GM21619 (cell line): ENCODE measurements around the gene DHX40.
A peak's percentile ranks its signal among the peaks of the same experiment; 100 is the strongest.
"Not testable (repeated sequence)": the region's sequence is repeated elsewhere in the genome, so short reads cannot be mapped to it uniquely, and the experiment has no call there.

ENCODE experiments used
- ATAC-seq: cut with Tn5 transposase; IDR thresholded peaks from one replicate; pipeline ENCODE4 v1.9.1; 2021; ENCODE audit not compliant: unreplicated experiment

DHX40 gene

GRCh38 chr17:59558039-59558438, 7.4 kb upstream of the DHX40 start:
- no peak for ATAC-seq

GRCh38 chr17:59558953-59559352, 6.5 kb upstream of the DHX40 start:
- ATAC-seq = no peak

GRCh38 chr17:59561042-59561441, 4.4 kb upstream of the DHX40 start:
- ATAC-seq = no peak

- ATAC-seq = peak; percentile 43
Measured at GRCh38 chr17:59565959-59566324, 532 bp downstream of the DHX40 start.

GRCh38 chr17:59569151-59569550, 3.7 kb downstream of the DHX40 start:
- not testable (repeated sequence) for ATAC-seq

GRCh38 chr17:59572301-59572924, 7.0 kb downstream of the DHX40 start:
- no peak for ATAC-seq

GRCh38 chr17:59584168-59584567, 18.8 kb downstream of the DHX40 start:
- ATAC-seq = not testable (repeated sequence)

GRCh38 chr17:59600169-59600568, 34.8 kb downstream of the DHX40 start:
- ATAC-seq = no peak

GRCh38 chr17:59601130-59601529, 35.7 kb downstream of the DHX40 start:
- no peak for ATAC-seq

- no peak for ATAC-seq
Measured at GRCh38 chr17:59607061-59607460, 41.7 kb downstream of the DHX40 start.

- no peak for ATAC-seq
Measured at GRCh38 chr17:59607817-59608403, 42.5 kb downstream of the DHX40 start.

GRCh38 chr17:59611503-59611902, 46.1 kb downstream of the DHX40 start:
- no peak for ATAC-seq

- ATAC-seq = no peak
Measured at GRCh38 chr17:59616253-59616920, 51.0 kb downstream of the DHX40 start.

GRCh38 chr17:59617156-59617732, 51.8 kb downstream of the DHX40 start:
- no peak for ATAC-seq

GRCh38 chr17:59619035-59619297, 53.6 kb downstream of the DHX40 start:
- no peak for ATAC-seq

GRCh38 chr17:59619298-59620063, 54.1 kb downstream of the DHX40 start, which contains the start of gene CLTC:
CLTC (plus strand) TSS chr17:59619895; CDS start chr17:59620132, 237 bp downstream.
- peak; percentile 77 for ATAC-seq

GRCh38 chr17:59620064-59620359, 54.6 kb downstream of the DHX40 start:
- peak; percentile 2 for ATAC-seq

GRCh38 chr17:59620518-59621259, 55.3 kb downstream of the DHX40 start:
- no peak for ATAC-seq

- ATAC-seq = no peak
Measured at GRCh38 chr17:59621771-59622170, 56.4 kb downstream of the DHX40 start.

GRCh38 chr17:59623151-59623550, 57.7 kb downstream of the DHX40 start:
- no peak for ATAC-seq

- no peak for ATAC-seq
Measured at GRCh38 chr17:59626756-59627155, 61.3 kb downstream of the DHX40 start.
